Lower leg skin (tissue), 4 donors: ENCODE data around the gene ALLC. TPM values are rescaled to one million over a fixed set of nuclear protein-coding genes. Genes with fewer than 3 reads are reported as not detected.
A peak's percentile ranks its signal among the peaks of the same experiment; 100 is the strongest.
"Not testable (repeated sequence)": the region's sequence is repeated elsewhere in the genome, so short reads cannot be mapped to it uniquely, and the experiment has no call there.

Experiments used
- DNase-seq, 2 donors: peaks; one replicate each; pipeline ENCODE4 v3.0.0-alpha.2; 2019; ENCODE audit warnings: low spot score in 2 of 2
- H3K4me3 ChIP-seq: fragments of 200-600 bp; sonication (generic); 2 replicates; pipeline ENCODE4 v1.5.1; 2017; ENCODE audit warnings: mild to moderate bottlenecking, low read depth; ENCODE audit not compliant: poor library complexity, severe bottlenecking
- CTCF ChIP-seq, 3 donors: fragments of 450-650 bp; IDR thresholded peaks; one replicate each; pipeline ENCODE4 v1.5.1; 2016; ENCODE audit warnings: antibody characterized with exemption in 3 of 3, mild to moderate bottlenecking in 3 of 3, moderate library complexity in 2 of 3
- POLR2A ChIP-seq, 2 donors: fragments of 450-650 bp; IDR thresholded peaks; one replicate each; pipeline ENCODE4 v1.6.1; 2016 to 2017; ENCODE audit warnings: antibody characterized with exemption in 2 of 2, mild to moderate bottlenecking in 1 of 2, moderate library complexity in 1 of 2
- WGBS, 2 donors: methylation state at CpG; one replicate each; pipeline ENCODE4 v1.1.5; 2018; 5-methylcytosine and 5-hydroxymethylcytosine counted together
- intact Hi-C: fragments of 100-400 bp; cut with DNase I; formaldehyde crosslinking; loops from one replicate; pipeline ENCODE4 v1.15.0; 2023; ENCODE audit warnings: low total_unique reads
- total RNA-seq, 4 donors: library from RNA; depleted of rRNA; stranded (reverse); fragments of >200 nt; gene quantifications; one replicate each; pipeline ENCODE4 v1.1.0, GENCODE V29; 2016

ALLC gene
- total RNA-seq, result 1 to 10 TPM in 1 of 4 donors, under 1 TPM in 1, not detected in 2; 0.23 to 1.1 TPM

- WGBS, 2 donors, result 85 to 92% methylated on average over 7 of the region's 7 CpGs
- intact Hi-C loops, result no loop called here
- TF ChIP-seq POLR2A (IDR thresholded peaks at IDR 0.05) (no peak), CTCF (IDR thresholded peaks at IDR 0.05) (no peak)
- DNase-seq, result no peak
- no peak within 1 kb of the TSS for H3K4me3 ChIP-seq
These were observed at the start of gene ALLC for GRCh38 chr2:3657881-3658280. Gene ALLC, plus strand, starts transcription at chr2:3658200. Its CDS starts 12,958 bp downstream, at chr2:3671158.

- DNase-seq, result peak in 1 of 2 donors; percentile 68
- no peak overlapping the region for H3K4me3 ChIP-seq
- TF ChIP-seq CTCF (IDR thresholded peaks at IDR 0.05) (no peak), POLR2A (IDR thresholded peaks at IDR 0.05) (no peak)
- 78 to 80% methylated on average over 19 of the region's 19 CpGs for WGBS, 2 donors
- intact Hi-C loops, result no loop called here
These were observed 49.4 kb upstream of the ALLC start for GRCh38 chr2:3608373-3609278.

- intact Hi-C loops, DNase-seq, H3K4me3 ChIP-seq: not testable (repeated sequence)
- 85 to 89% methylated on average over 4 of the region's 4 CpGs for WGBS, 2 donors
These were observed 48.7 kb upstream of the ALLC start for GRCh38 chr2:3609279-3609673.

- peak in 1 of 2 donors; percentile 70 for DNase-seq
- 83 to 85% methylated on average over 9 of the region's 9 CpGs for WGBS, 2 donors
- H3K4me3 ChIP-seq, result no peak overlapping the region
- TF ChIP-seq CTCF (IDR thresholded peaks at IDR 0.05), result no peak
- intact Hi-C loops, result no loop called here
These were observed 47.6 kb upstream of the ALLC start for GRCh38 chr2:3610415-3610814.

- intact Hi-C loops, result no loop called here
- no peak overlapping the region for H3K4me3 ChIP-seq
- DNase-seq, result peak in 1 of 2 donors; percentile 43
- 76 to 78% methylated on average over 23 of the region's 23 CpGs for WGBS, 2 donors
- TF ChIP-seq POLR2A (IDR thresholded peaks at IDR 0.05) (no peak), CTCF (IDR thresholded peaks at IDR 0.05) (no peak)
These were observed 47.0 kb upstream of the ALLC start for GRCh38 chr2:3610881-3611505.

GRCh38 chr2:3611589-3611988, 46.4 kb upstream of the ALLC start:
- intact Hi-C loops, result no loop called here
- WGBS, 2 donors, result 75 to 80% methylated on average over 11 of the region's 11 CpGs
- H3K4me3 ChIP-seq, result no peak overlapping the region
- TF ChIP-seq POLR2A (IDR thresholded peaks at IDR 0.05), result no peak
- TF ChIP-seq CTCF (IDR thresholded peaks at IDR 0.05), result no peak
- DNase-seq, result peak in 1 of 2 donors; percentile 39
